Endothelial cell of umbilical vein (primary cell): ENCODE results near the gene NF1. TPM values are rescaled to one million over a fixed set of nuclear protein-coding genes. Genes with fewer than 3 reads are reported as not detected.

Experiments used
- BruUV-seq: library from RNA; stranded (reverse); fragments of 400-500 nt; replicated peaks from 2 replicates; lab custom pipeline; 2021; lab: Mats Ljungman, UMichigan
- CTCF ChIA-PET: fragments of 300-600, 350-600 bp; sonication (Branson Sonifier 250); formaldehyde crosslinking; loops from one replicate; lab custom pipeline; 2021; ENCODE audit warnings: antibody characterized with exemption, inconsistent platforms; lab: Charles Lee
- POLR2A ChIA-PET: fragments of 300-600, 350-600 bp; sonication (Branson Sonifier 250); formaldehyde crosslinking; loops from one replicate; lab custom pipeline; 2021; ENCODE audit warnings: antibody characterized with exemption, inconsistent platforms; lab: Charles Lee
- DNase-seq: peaks from one replicate; pipeline ENCODE4 v3.0.0-alpha.2; 2011; ENCODE audit warnings: low read depth, low spot score
- FAIRE-seq: peaks from 2 replicates; lab custom pipeline; 2011; peaks lifted over from hg19 to GRCh38; lab: Jason Lieb, UNC
- H2AFZ ChIP-seq: 2 replicates; pipeline ENCODE4 v1.6.0; 2012; ENCODE audit warnings: low read depth, low read length, control low read depth, inconsistent platforms
- H3K27ac ChIP-seq: 2 replicates; pipeline ENCODE4 v1.5.1; 2011; ENCODE audit warnings: low read depth, mild to moderate bottlenecking, control low read depth, low read length, moderate library complexity; ENCODE audit not compliant: insufficient read depth
- H3K27me3 ChIP-seq, 2 experiments: 2 replicates each; pipeline versions ENCODE4 v1.6.0 to v1.6.1; 2011; ENCODE audit warnings: low read length in 2 of 2, mixed read lengths in 1 of 2; ENCODE audit not compliant: control insufficient read depth in 2 of 2, insufficient read depth in 2 of 2
- H3K36me3 ChIP-seq, 2 experiments: 2 replicates in 1 of 2; 3 replicates in 1 of 2; pipeline ENCODE4 v1.5.1; 2011; ENCODE audit warnings: low read length in 2 of 2, mild to moderate bottlenecking in 1 of 2, moderate library complexity in 1 of 2; ENCODE audit not compliant: control insufficient read depth in 2 of 2, insufficient read depth in 2 of 2; ENCODE audit errors: extremely low read depth in 1 of 2
- H3K4me1 ChIP-seq: 3 replicates; pipeline ENCODE4 v1.5.1; 2011; ENCODE audit warnings: mild to moderate bottlenecking, low read length; ENCODE audit not compliant: control insufficient read depth, insufficient read depth; ENCODE audit errors: extremely low read depth
- H3K4me2 ChIP-seq: 2 replicates; pipeline ENCODE4 v1.6.1; 2011; ENCODE audit warnings: low read length, control low read depth, mixed read lengths; ENCODE audit not compliant: insufficient read depth
- H3K4me3 ChIP-seq, 3 experiments: fragments of 200-600 bp in 1 of 3; sonication (generic), shearing (Covaris generic) in 1 of 3; replicated peaks in 1 of 3; 2 replicates each; pipeline ENCODE4 v1.5.1; 2011 to 2016; ENCODE audit warnings: control low read depth in 3 of 3, low read length in 3 of 3, mild to moderate bottlenecking in 2 of 3, inconsistent platforms in 1 of 3, low read depth in 1 of 3, moderate library complexity in 1 of 3; ENCODE audit not compliant: insufficient read depth in 1 of 3
- H3K79me2 ChIP-seq: 2 replicates; pipeline ENCODE4 v1.6.0; 2012; ENCODE audit warnings: low read length, inconsistent platforms; ENCODE audit not compliant: control insufficient read depth, insufficient read depth
- H3K9ac ChIP-seq: replicated peaks from 2 replicates; pipeline ENCODE3; 2011; ENCODE audit warnings: low read length, control low read depth; ENCODE audit not compliant: insufficient read depth; ENCODE audit errors: extremely low read depth
- H3K9me1 ChIP-seq: replicated peaks from 3 replicates; pipeline ENCODE4 v1.6.0; 2011; ENCODE audit warnings: mild to moderate bottlenecking, low read length; ENCODE audit not compliant: control insufficient read depth, insufficient read depth; ENCODE audit errors: extremely low read depth
- H3K9me3 ChIP-seq: replicated peaks from 2 replicates; pipeline ENCODE4 v1.5.1; 2012; ENCODE audit warnings: low read length, inconsistent platforms; ENCODE audit not compliant: control insufficient read depth, insufficient read depth
- H4K20me1 ChIP-seq: replicated peaks from 2 replicates; pipeline ENCODE3; 2011; ENCODE audit warnings: mild to moderate bottlenecking, low read length; ENCODE audit not compliant: control insufficient read depth, insufficient read depth; ENCODE audit errors: extremely low read depth
- EZH2 ChIP-seq: IDR thresholded peaks from 2 replicates; pipeline ENCODE4 v1.6.1; 2012; ENCODE audit warnings: borderline replicate concordance, low read depth, mild to moderate bottlenecking, moderate library complexity, low read length, inconsistent platforms; ENCODE audit not compliant: severe bottlenecking
- FOS ChIP-seq: IDR thresholded peaks from 2 replicates; pipeline ENCODE4 v1.6.1; 2011; ENCODE audit warnings: mild to moderate bottlenecking, low read length, moderate library complexity, borderline replicate concordance; ENCODE audit not compliant: insufficient read depth
- GATA2 ChIP-seq: IDR thresholded peaks from 2 replicates; pipeline ENCODE4 v1.7.0; 2011; ENCODE audit warnings: low read depth, mild to moderate bottlenecking, moderate library complexity, mixed read lengths, low read length; ENCODE audit not compliant: insufficient read length, insufficient read depth
- JUN ChIP-seq: IDR thresholded peaks from 2 replicates; pipeline ENCODE4 v1.6.1; 2011; ENCODE audit warnings: borderline replicate concordance, low read depth; ENCODE audit not compliant: insufficient read length, insufficient read depth
- MYC ChIP-seq: IDR thresholded peaks from one replicate; pipeline ENCODE4 v1.6.1; 2011; ENCODE audit warnings: mild to moderate bottlenecking, low read depth, low read length
- POLR2A ChIP-seq: IDR thresholded peaks from 2 replicates; pipeline ENCODE4 v1.6.1; 2012; ENCODE audit warnings: low read depth, mild to moderate bottlenecking, control low read depth, low read length
- POLR2AphosphoS5 ChIP-seq: IDR thresholded peaks from 2 replicates; pipeline ENCODE4 v1.6.1; 2012; ENCODE audit warnings: low read depth, mild to moderate bottlenecking, control low read depth, low read length, moderate library complexity; ENCODE audit not compliant: insufficient read depth
- dilution Hi-C: fragments of 300-500 bp; cut with MboI; formaldehyde crosslinking; loops from one replicate; pipeline ENCODE4 v1.15.0; 2019; ENCODE audit warnings: low sequenced_read_pairs; ENCODE audit not compliant: extremely low pct_ligation_motif_present
- intact Hi-C: fragments of 100-400 bp; cut with micrococcal nuclease; formaldehyde crosslinking; loops from one replicate; pipeline ENCODE4 v1.10.0; 2022
- polyA plus RNA-seq, 4 experiments: library from polyadenylated mRNA; depleted of rRNA in 3 of 4; stranded (reverse) in 3 of 4; unstranded in 1 of 4; fragments of >200 nt; gene quantifications; 2 replicates each; pipeline versions ENCODE4 v1.2.1 to v1.2.3, GENCODE V29; 2011 to 2012; ENCODE audit warnings: missing spikeins in 1 of 4
- total RNA-seq: library from RNA; stranded (reverse); gene quantifications from 2 replicates; pipeline ENCODE4 v1.2.3, GENCODE V29; 2021
- TF ChIP-seq, protein P1 (sequence below): IDR thresholded peaks from 2 replicates; pipeline ENCODE4 v1.6.1; 2011; ENCODE audit not compliant: insufficient read depth, insufficient read length
- TF ChIP-seq, protein P2 (sequence below), 2 donors: IDR thresholded peaks; 1 replicate in 1 of 2; 2 replicates in 1 of 2; pipeline ENCODE4 v1.5.1; 2011; ENCODE audit warnings: low read length in 2 of 2, mild to moderate bottlenecking in 2 of 2, moderate library complexity in 2 of 2, control low read depth in 1 of 2, inconsistent platforms in 1 of 2, low read depth in 1 of 2; ENCODE audit not compliant: insufficient read depth in 1 of 2; ENCODE audit errors: extremely low read depth in 1 of 2

NF1 gene
- total and polyA plus RNA-seq, 2 donors (not counting 3 experiments of a cell fraction or from before 2014, with no cell fraction given), result 13.7 to 42.4 TPM

DNA sequence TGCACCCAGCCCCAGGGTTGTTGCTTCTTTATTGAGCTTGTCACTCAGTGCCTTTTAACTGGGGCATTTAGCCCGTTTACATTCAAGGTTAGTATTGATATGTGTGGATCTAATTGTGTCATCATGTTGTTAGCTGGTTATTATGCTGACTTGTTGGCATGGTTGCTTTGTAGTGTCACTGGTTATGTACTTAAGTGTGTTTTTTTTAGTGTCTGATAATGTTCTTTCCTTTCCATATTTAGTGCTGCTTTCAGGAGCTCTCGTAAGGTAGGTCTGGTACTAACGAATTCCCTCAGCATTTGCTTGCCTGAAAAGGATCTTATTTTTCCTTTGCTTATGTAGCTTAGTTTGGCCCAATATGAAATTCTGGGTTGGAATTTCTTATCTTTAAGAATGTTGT is 33.5 kb downstream of the NF1 start:
- ChIA-PET CTCF (interaction anchor here (0.9 kb wide), 1 partner anchor 49 kb away, joined by 3 read pairs; no protein-coding TSS in a partner anchor), POLR2A (interaction anchor here (0.6 kb wide), 1 partner anchor 34 kb away, joined by 3 read pairs; the partner anchor contains the start of gene NF1)
- Histone ChIP-seq H3K9me3 (no peaks in the 10 kb centered on the region), H3K4me1 (no peaks in the 10 kb centered on the region), H3K79me2 (peaks cover 41% of the 10 kb centered on the region), H2AFZ (no peak overlapping the region), H3K27me3 (no peaks in the 10 kb centered on the region), H3K9ac (no peak overlapping the region), H3K4me3 (no peak overlapping the region), H3K36me3 (no peaks in the 10 kb centered on the region), H3K27ac (no peak overlapping the region), H3K4me2 (no peak overlapping the region), H3K9me1 (no peaks in the 10 kb centered on the region), H4K20me1 (peaks cover 5% of the 10 kb centered on the region)
- no peak for DNase-seq
- FAIRE-seq, result no peak
- TF ChIP-seq, protein P1, sequence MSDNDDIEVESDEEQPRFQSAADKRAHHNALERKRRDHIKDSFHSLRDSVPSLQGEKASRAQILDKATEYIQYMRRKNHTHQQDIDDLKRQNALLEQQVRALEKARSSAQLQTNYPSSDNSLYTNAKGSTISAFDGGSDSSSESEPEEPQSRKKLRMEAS, result no peak
- TF ChIP-seq POLR2AphosphoS5 (no peak), MYC (no peak), GATA2 (no peak), JUN (no peak), FOS (no peak), EZH2 (no peak), POLR2A (no peak)
- TF ChIP-seq, protein P2, sequence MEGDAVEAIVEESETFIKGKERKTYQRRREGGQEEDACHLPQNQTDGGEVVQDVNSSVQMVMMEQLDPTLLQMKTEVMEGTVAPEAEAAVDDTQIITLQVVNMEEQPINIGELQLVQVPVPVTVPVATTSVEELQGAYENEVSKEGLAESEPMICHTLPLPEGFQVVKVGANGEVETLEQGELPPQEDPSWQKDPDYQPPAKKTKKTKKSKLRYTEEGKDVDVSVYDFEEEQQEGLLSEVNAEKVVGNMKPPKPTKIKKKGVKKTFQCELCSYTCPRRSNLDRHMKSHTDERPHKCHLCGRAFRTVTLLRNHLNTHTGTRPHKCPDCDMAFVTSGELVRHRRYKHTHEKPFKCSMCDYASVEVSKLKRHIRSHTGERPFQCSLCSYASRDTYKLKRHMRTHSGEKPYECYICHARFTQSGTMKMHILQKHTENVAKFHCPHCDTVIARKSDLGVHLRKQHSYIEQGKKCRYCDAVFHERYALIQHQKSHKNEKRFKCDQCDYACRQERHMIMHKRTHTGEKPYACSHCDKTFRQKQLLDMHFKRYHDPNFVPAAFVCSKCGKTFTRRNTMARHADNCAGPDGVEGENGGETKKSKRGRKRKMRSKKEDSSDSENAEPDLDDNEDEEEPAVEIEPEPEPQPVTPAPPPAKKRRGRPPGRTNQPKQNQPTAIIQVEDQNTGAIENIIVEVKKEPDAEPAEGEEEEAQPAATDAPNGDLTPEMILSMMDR (IDR thresholded peaks at IDR 0.05; ENCODE audit: extremely low read depth in 1 of 2, insufficient read depth in 1 of 2, low read depth in 1 of 2, low read length in 2 of 2), result no peak
- BruUV-seq, result no TSS peak
- dilution Hi-C loops, result no loop called here
- intact Hi-C loops, result no loop called here
